ENCODE measurements around the gene SYNGR2. TPM values are rescaled to one million over a fixed set of nuclear protein-coding genes. Genes with fewer than 3 reads are reported as not detected.

SYNGR2 gene
- total RNA-seq, 1 donor from 2014 or later = 85.7 TPM

- H3K36me3 ChIP-seq (ENCODE audit: control insufficient read depth, insufficient read depth, low read length) = no peaks in the 10 kb centered on the region
- DNase-seq (ENCODE audit: low read depth) = no peak
- TF ChIP-seq, protein P1, sequence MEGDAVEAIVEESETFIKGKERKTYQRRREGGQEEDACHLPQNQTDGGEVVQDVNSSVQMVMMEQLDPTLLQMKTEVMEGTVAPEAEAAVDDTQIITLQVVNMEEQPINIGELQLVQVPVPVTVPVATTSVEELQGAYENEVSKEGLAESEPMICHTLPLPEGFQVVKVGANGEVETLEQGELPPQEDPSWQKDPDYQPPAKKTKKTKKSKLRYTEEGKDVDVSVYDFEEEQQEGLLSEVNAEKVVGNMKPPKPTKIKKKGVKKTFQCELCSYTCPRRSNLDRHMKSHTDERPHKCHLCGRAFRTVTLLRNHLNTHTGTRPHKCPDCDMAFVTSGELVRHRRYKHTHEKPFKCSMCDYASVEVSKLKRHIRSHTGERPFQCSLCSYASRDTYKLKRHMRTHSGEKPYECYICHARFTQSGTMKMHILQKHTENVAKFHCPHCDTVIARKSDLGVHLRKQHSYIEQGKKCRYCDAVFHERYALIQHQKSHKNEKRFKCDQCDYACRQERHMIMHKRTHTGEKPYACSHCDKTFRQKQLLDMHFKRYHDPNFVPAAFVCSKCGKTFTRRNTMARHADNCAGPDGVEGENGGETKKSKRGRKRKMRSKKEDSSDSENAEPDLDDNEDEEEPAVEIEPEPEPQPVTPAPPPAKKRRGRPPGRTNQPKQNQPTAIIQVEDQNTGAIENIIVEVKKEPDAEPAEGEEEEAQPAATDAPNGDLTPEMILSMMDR (IDR thresholded peaks at IDR 0.05; ENCODE audit: insufficient read depth, low read length, poor library complexity, severe bottlenecking) = no peak
- H3K4me3 ChIP-seq (ENCODE audit: low read depth, low read length) = no peak overlapping the region
- no peaks in the 10 kb centered on the region for H3K27me3 ChIP-seq (ENCODE audit: control insufficient read depth, insufficient read depth, low read length)
Observed at GRCh38 chr17:78219396-78220150, 51.2 kb downstream of the SYNGR2 start.

Other genes with a start within 250 kb of the SYNGR2 start
- 5.1 and 5.3 TPM in 2 replicates for gene TNRC6C, start 209.9 kb upstream of the SYNGR2 start, total RNA-seq
- 88.7 and 127 TPM in 2 replicates for gene TMC6, start 39.8 kb upstream of the SYNGR2 start, total RNA-seq
- 5.5 and 6.4 TPM in 2 replicates for gene TMC8, start 37.8 kb upstream of the SYNGR2 start, total RNA-seq
- not detected in 2 replicates for gene C17orf99, start 22.2 kb upstream of the SYNGR2 start, total RNA-seq
- 15.0 and 21.1 TPM in 2 replicates for gene TK1, start 18.5 kb downstream of the SYNGR2 start, total RNA-seq
- gene AFMID, start 18.8 kb downstream of the SYNGR2 start, total RNA-seq = 38.1 and 49.7 TPM in 2 replicates
- gene BIRC5, start 45.7 kb downstream of the SYNGR2 start, total RNA-seq = 7.2 and 8.6 TPM in 2 replicates
- gene TMEM235, start 63.0 kb downstream of the SYNGR2 start, total RNA-seq = not detected in 2 replicates
- 36.0 and 39.2 TPM in 2 replicates for gene SOCS3, start 191.5 kb downstream of the SYNGR2 start, total RNA-seq
- 32.8 and 34.5 TPM in 2 replicates for gene PGS1, start 210.1 kb downstream of the SYNGR2 start, total RNA-seq